ENCODE measurements around the gene ZNF577.

DNA sequence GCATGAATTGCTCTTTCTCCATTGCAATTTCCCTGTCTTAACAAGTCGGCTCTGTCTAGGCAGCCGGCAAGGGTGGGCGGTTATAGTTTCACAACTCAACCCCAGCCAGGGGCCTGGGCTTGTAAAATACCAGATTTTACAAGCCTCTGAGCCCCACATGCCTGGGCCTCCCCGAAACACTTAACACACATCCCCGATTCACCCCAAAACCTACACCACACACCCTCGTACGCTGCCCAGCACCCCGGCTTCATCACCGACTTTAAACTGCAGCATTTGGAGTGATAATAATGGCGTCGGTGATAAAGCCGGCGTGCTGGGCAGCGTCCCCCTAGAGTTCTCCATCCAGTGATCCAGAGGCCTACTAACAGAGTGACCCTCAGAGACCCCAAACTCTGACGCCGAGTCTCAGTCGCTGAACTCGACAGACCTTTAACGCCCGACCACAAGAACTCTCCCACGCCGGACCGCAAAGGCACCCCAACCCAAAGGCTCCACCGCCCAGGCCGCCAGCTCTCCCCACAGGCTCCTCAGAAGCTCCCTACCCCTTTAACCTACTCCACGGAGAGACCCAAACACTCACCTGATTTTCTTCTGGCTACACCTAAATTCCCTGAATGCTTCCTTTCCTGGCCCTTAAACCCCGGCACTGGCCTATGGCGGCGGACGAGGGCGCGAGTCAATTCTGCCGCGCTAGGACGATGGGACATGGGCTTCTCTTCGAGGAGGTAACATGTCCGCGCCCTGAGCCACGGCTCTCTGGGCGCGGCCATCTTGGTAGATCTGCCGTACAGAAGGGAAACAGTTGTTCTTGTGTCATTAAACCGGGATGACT, 16.8 kb upstream of the ZNF577 start, which contains the start of gene ZNF649:
- TF ChIP-seq CTCF (IDR thresholded peaks at IDR 0.05; ENCODE audit: extremely low read depth in 1 of 2, insufficient read depth in 1 of 2, low read depth in 1 of 2, low read length in 2 of 2) (no peak), MYC (IDR thresholded peaks at IDR 0.05; ENCODE audit: low read depth, low read length) (no peak), POLR2A (IDR thresholded peaks at IDR 0.05; ENCODE audit: low read depth, low read length) (no peak)
- TF ChIP-seq, protein P1, sequence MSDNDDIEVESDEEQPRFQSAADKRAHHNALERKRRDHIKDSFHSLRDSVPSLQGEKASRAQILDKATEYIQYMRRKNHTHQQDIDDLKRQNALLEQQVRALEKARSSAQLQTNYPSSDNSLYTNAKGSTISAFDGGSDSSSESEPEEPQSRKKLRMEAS (IDR thresholded peaks at IDR 0.05; ENCODE audit: insufficient read depth, insufficient read length), result no peak

Measured in endothelial cell of umbilical vein (primary cell).